ENCODE data around the gene ARHGEF11.
A peak's percentile ranks its signal among the peaks of the same experiment; 100 is the strongest.

ARHGEF11 gene

GRCh38 chr1:156936721-156937220, 108.8 kb downstream of the ARHGEF11 start:
- no peak overlapping the region for H2BK12ac ChIP-seq (ENCODE audit: low read length)
- no peak overlapping the region for H2AK5ac ChIP-seq (ENCODE audit: low read depth, low read length)
- no peak overlapping the region for H3K14ac ChIP-seq (ENCODE audit: low read length)
- no peak overlapping the region for H3K4me2 ChIP-seq (ENCODE audit: insufficient read depth, low read length, poor library complexity, severe bottlenecking)
- no peak overlapping the region for H3K27ac ChIP-seq (replicated peaks; ENCODE audit: low read length)
- no peak overlapping the region for H4K91ac ChIP-seq (ENCODE audit: low read depth, low read length, poor library complexity)
- H4K8ac ChIP-seq (ENCODE audit: low read depth, low read length), result no peak overlapping the region
- no peak overlapping the region for H2AFZ ChIP-seq (ENCODE audit: low read length)
- no peak overlapping the region for H3K9ac ChIP-seq (ENCODE audit: low read depth, low read length, poor library complexity)
- peaks cover 44 to 80% of the 10 kb centered on the region in 2 donors for H3K36me3 ChIP-seq (replicated peaks in 1 of 2; ENCODE audit: control insufficient read depth in 2 of 2, insufficient read depth in 2 of 2, low read length in 2 of 2)
- no peaks in the 10 kb centered on the region for H3K27me3 ChIP-seq (ENCODE audit: control insufficient read depth in 3 of 3, insufficient read depth in 3 of 3, low read depth in 1 of 3, low read length in 3 of 3)
- H3K4ac ChIP-seq (ENCODE audit: low read length), result no peak overlapping the region
- DNase-seq (ENCODE audit: low spot score), result no peak
- H2BK120ac ChIP-seq (ENCODE audit: low read depth, low read length), result no peak overlapping the region
- H3K4me1 ChIP-seq (ENCODE audit: control insufficient read depth in 2 of 2, insufficient read depth in 1 of 2, low read depth in 1 of 2, low read length in 2 of 2), result peaks cover 1 to 2% of the 10 kb centered on the region in 2 donors
- H3K18ac ChIP-seq (ENCODE audit: low read length), result no peak overlapping the region
- peak overlapping the region; percentile 46 for H3K23ac ChIP-seq (ENCODE audit: low read depth, low read length, poor library complexity)
- no CpG with 5 or more reads among the region's 10 CpGs for WGBS, 2 donors (ENCODE audit: extremely low coverage in 2 of 2, insufficient read length in 2 of 2, insufficient replicate concordance in 1 of 2)
- no peak overlapping the region for H3K4me3 ChIP-seq (ENCODE audit: low read length in 2 of 2)
- H2BK5ac ChIP-seq (ENCODE audit: low read length), result no peak overlapping the region
- no peak overlapping the region for H2BK15ac ChIP-seq (ENCODE audit: low read length)
- H3K9me3 ChIP-seq (replicated peaks in 1 of 2; ENCODE audit: control insufficient read depth in 2 of 2, insufficient read depth in 1 of 2, low read depth in 1 of 2, low read length in 2 of 2), result no peaks in the 10 kb centered on the region
- no peaks in the 10 kb centered on the region for H3K79me1 ChIP-seq (ENCODE audit: low read depth, low read length)

- H3K9ac ChIP-seq (ENCODE audit: low read depth, low read length, poor library complexity), result no peak overlapping the region
- H3K36me3 ChIP-seq (replicated peaks in 1 of 2; ENCODE audit: control insufficient read depth in 2 of 2, insufficient read depth in 2 of 2, low read length in 2 of 2), result peaks cover 39 to 74% of the 10 kb centered on the region in 2 donors
- H2AK5ac ChIP-seq (ENCODE audit: low read depth, low read length), result no peak overlapping the region
- no peak overlapping the region for H2AFZ ChIP-seq (ENCODE audit: low read length)
- no peak overlapping the region for H4K91ac ChIP-seq (ENCODE audit: low read depth, low read length, poor library complexity)
- H3K4ac ChIP-seq (ENCODE audit: low read length), result no peak overlapping the region
- no peak overlapping the region for H2BK15ac ChIP-seq (ENCODE audit: low read length)
- no peak overlapping the region for H3K14ac ChIP-seq (ENCODE audit: low read length)
- H3K23ac ChIP-seq (ENCODE audit: low read depth, low read length, poor library complexity), result no peak overlapping the region
- H3K27ac ChIP-seq (replicated peaks; ENCODE audit: low read length), result no peak overlapping the region
- H2BK120ac ChIP-seq (ENCODE audit: low read depth, low read length), result no peak overlapping the region
- no peak overlapping the region for H4K8ac ChIP-seq (ENCODE audit: low read depth, low read length)
- no CpG with 5 or more reads among the region's 5 CpGs for WGBS, 2 donors (ENCODE audit: extremely low coverage in 2 of 2, insufficient read length in 2 of 2, insufficient replicate concordance in 1 of 2)
- H2BK12ac ChIP-seq (ENCODE audit: low read length), result no peak overlapping the region
- no peak overlapping the region for H3K4me2 ChIP-seq (ENCODE audit: insufficient read depth, low read length, poor library complexity, severe bottlenecking)
- no peaks in the 10 kb centered on the region for H3K9me3 ChIP-seq (replicated peaks in 1 of 2; ENCODE audit: control insufficient read depth in 2 of 2, insufficient read depth in 1 of 2, low read depth in 1 of 2, low read length in 2 of 2)
- H3K4me1 ChIP-seq (ENCODE audit: control insufficient read depth in 2 of 2, insufficient read depth in 1 of 2, low read depth in 1 of 2, low read length in 2 of 2), result peaks cover 1 to 4% of the 10 kb centered on the region in 2 donors
- no peak overlapping the region for H3K18ac ChIP-seq (ENCODE audit: low read length)
- H3K4me3 ChIP-seq (ENCODE audit: low read length in 2 of 2), result no peak overlapping the region
- no peak for DNase-seq (ENCODE audit: low spot score)
- no peaks in the 10 kb centered on the region for H3K27me3 ChIP-seq (ENCODE audit: control insufficient read depth in 3 of 3, insufficient read depth in 3 of 3, low read depth in 1 of 3, low read length in 3 of 3)
- H2BK5ac ChIP-seq (ENCODE audit: low read length), result no peak overlapping the region
- no peaks in the 10 kb centered on the region for H3K79me1 ChIP-seq (ENCODE audit: low read depth, low read length)
Observed at GRCh38 chr1:156936191-156936590, 109.4 kb downstream of the ARHGEF11 start.

DNA sequence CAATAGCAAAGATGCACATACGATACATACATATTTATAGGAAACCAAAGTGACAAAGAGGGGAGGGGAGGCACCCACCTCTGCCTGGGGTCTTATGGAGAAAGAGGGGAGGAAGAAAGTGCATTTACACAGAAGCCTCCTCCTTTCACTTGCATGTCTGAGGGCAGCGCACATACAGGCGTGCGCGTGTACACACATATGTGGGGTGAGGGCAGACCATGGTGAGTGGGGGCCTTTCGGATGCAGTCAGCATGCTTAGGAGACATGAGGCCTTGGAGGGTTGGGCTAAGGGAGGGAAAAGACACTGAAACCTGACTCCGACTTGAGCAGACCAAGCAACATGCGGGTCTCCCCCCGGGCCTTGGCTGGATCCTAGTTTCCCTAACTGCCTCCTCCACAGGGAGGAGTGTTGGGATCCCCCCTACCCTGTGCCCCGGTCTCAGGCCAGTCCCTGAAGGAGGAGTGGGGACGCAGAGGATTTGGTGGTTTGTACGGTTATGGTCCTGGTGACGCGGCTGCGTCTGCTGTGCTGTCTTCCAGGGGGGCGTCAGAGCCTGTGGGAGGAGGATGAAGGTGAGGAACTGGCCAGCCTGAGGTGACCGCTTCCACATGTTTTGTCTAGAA, 109.9 kb downstream of the ARHGEF11 start:
- Histone ChIP-seq H3K9ac (ENCODE audit: low read depth, low read length, poor library complexity) (no peak overlapping the region), H3K36me3 (replicated peaks in 1 of 2; ENCODE audit: control insufficient read depth in 2 of 2, insufficient read depth in 2 of 2, low read length in 2 of 2) (peaks cover 35 to 69% of the 10 kb centered on the region in 2 donors), H3K27ac (replicated peaks; ENCODE audit: low read length) (no peak overlapping the region), H3K27me3 (ENCODE audit: control insufficient read depth in 3 of 3, insufficient read depth in 3 of 3, low read depth in 1 of 3, low read length in 3 of 3) (no peaks in the 10 kb centered on the region), H3K4me2 (ENCODE audit: insufficient read depth, low read length, poor library complexity, severe bottlenecking) (no peak overlapping the region), H3K18ac (ENCODE audit: low read length) (no peak overlapping the region), H3K4ac (ENCODE audit: low read length) (no peak overlapping the region), H3K4me1 (ENCODE audit: control insufficient read depth in 2 of 2, insufficient read depth in 1 of 2, low read depth in 1 of 2, low read length in 2 of 2) (peaks cover 1 to 4% of the 10 kb centered on the region in 2 donors), H2AFZ (ENCODE audit: low read length) (no peak overlapping the region), H3K4me3 (ENCODE audit: low read length in 2 of 2) (no peak overlapping the region), H2BK120ac (ENCODE audit: low read depth, low read length) (no peak overlapping the region), H3K14ac (ENCODE audit: low read length) (no peak overlapping the region), H3K79me1 (ENCODE audit: low read depth, low read length) (no peaks in the 10 kb centered on the region), H4K8ac (ENCODE audit: low read depth, low read length) (no peak overlapping the region), H2BK15ac (ENCODE audit: low read length) (no peak overlapping the region), H3K23ac (ENCODE audit: low read depth, low read length, poor library complexity) (no peak overlapping the region), H4K91ac (ENCODE audit: low read depth, low read length, poor library complexity) (no peak overlapping the region), H2BK12ac (ENCODE audit: low read length) (no peak overlapping the region), H2BK5ac (ENCODE audit: low read length) (peak overlapping the region; percentile 12), H2AK5ac (ENCODE audit: low read depth, low read length) (no peak overlapping the region), H3K9me3 (replicated peaks in 1 of 2; ENCODE audit: control insufficient read depth in 2 of 2, insufficient read depth in 1 of 2, low read depth in 1 of 2, low read length in 2 of 2) (no peaks in the 10 kb centered on the region)
- no CpG with 5 or more reads among the region's 17 CpGs for WGBS, 2 donors (ENCODE audit: extremely low coverage in 2 of 2, insufficient read length in 2 of 2, insufficient replicate concordance in 1 of 2)
- DNase-seq (ENCODE audit: low spot score), result no peak

DNA sequence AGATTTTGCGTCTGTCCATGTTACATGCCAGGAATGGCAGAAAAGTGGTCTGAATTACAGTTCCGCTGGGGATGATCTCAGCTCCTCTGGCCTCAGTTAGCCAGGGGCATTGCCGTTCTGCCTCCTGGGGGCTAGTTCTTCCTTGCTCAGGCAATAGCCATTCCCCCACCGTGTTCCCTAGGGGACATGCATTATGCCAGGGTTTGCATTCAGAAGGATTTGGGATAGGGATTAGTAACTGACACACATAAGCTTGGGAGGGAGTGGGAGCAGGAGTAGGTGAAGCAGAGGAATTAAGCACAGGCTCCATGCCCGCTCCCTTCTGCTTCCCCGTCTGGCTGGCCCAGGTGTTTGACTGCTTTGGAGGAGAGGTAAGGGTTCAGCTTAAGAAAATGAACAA, 112.4 kb downstream of the ARHGEF11 start:
- Histone ChIP-seq H2BK5ac (ENCODE audit: low read length) (no peak overlapping the region), H3K27ac (replicated peaks; ENCODE audit: low read length) (no peak overlapping the region), H2BK120ac (ENCODE audit: low read depth, low read length) (no peak overlapping the region), H3K9me3 (replicated peaks in 1 of 2; ENCODE audit: control insufficient read depth in 2 of 2, insufficient read depth in 1 of 2, low read depth in 1 of 2, low read length in 2 of 2) (no peaks in the 10 kb centered on the region), H3K14ac (ENCODE audit: low read length) (no peak overlapping the region), H3K4ac (ENCODE audit: low read length) (no peak overlapping the region), H3K23ac (ENCODE audit: low read depth, low read length, poor library complexity) (no peak overlapping the region), H3K79me1 (ENCODE audit: low read depth, low read length) (no peaks in the 10 kb centered on the region), H2AK5ac (ENCODE audit: low read depth, low read length) (no peak overlapping the region), H3K4me1 (ENCODE audit: control insufficient read depth in 2 of 2, insufficient read depth in 1 of 2, low read depth in 1 of 2, low read length in 2 of 2) (peaks cover 1 to 4% of the 10 kb centered on the region in 2 donors), H3K18ac (ENCODE audit: low read length) (no peak overlapping the region), H3K36me3 (replicated peaks in 1 of 2; ENCODE audit: control insufficient read depth in 2 of 2, insufficient read depth in 2 of 2, low read length in 2 of 2) (peaks cover 15 to 44% of the 10 kb centered on the region in 2 donors), H3K4me2 (ENCODE audit: insufficient read depth, low read length, poor library complexity, severe bottlenecking) (no peak overlapping the region), H3K4me3 (ENCODE audit: low read length in 2 of 2) (no peak overlapping the region), H4K8ac (ENCODE audit: low read depth, low read length) (no peak overlapping the region), H3K9ac (ENCODE audit: low read depth, low read length, poor library complexity) (no peak overlapping the region), H3K27me3 (ENCODE audit: control insufficient read depth in 3 of 3, insufficient read depth in 3 of 3, low read depth in 1 of 3, low read length in 3 of 3) (peaks cover 0 to 16% (median 6%) of the 10 kb centered on the region in 3 experiments), H2AFZ (ENCODE audit: low read length) (no peak overlapping the region), H2BK12ac (ENCODE audit: low read length) (no peak overlapping the region), H4K91ac (ENCODE audit: low read depth, low read length, poor library complexity) (no peak overlapping the region), H2BK15ac (ENCODE audit: low read length) (no peak overlapping the region)
- no peak for DNase-seq (ENCODE audit: low spot score)
- no CpG with 5 or more reads among the region's 6 CpGs for WGBS, 2 donors (ENCODE audit: extremely low coverage in 2 of 2, insufficient read length in 2 of 2, insufficient replicate concordance in 1 of 2)

Data from neuronal stem cell (in vitro differentiated cells).